ENCODE results near the gene SLC27A5. TPM values are rescaled to one million over a fixed set of nuclear protein-coding genes. Genes with fewer than 3 reads are reported as not detected.

SLC27A5 gene
- total and polyA plus RNA-seq, 9 of the 15 experiments (the other 6 are each of a cell fraction or from before 2014, with no cell fraction given): 42.2 to 318 (median 64.7) TPM

- no peak for TF ChIP-seq REST (IDR thresholded peaks at IDR 0.05; ENCODE audit: borderline replicate concordance)
- TF ChIP-seq REST (CRISPR knock-in tag; IDR thresholded peaks at IDR 0.05; ENCODE audit: low read depth): 0 out of 2 replicates have a peak, but pooled peaks have one; percentile 43
- TF ChIP-seq ZNF511 (CRISPR knock-in tag; IDR thresholded peaks at IDR 0.05): peak; percentile 72; the same call in 1 of the 2 replicates
- TF ChIP-seq CCNT2 (IDR thresholded peaks at IDR 0.05; ENCODE audit: borderline replicate concordance, extremely low read depth, insufficient read length, low read depth, low read length): peak; percentile 54
- no peak for TF ChIP-seq HES1 (IDR thresholded peaks at IDR 0.05; ENCODE audit: low read depth)
- peak; percentile 37; the same call in 1 of the 2 replicates for TF ChIP-seq ARID3A (IDR thresholded peaks at IDR 0.05; ENCODE audit: borderline replicate concordance, low read depth, low read length)
- TF ChIP-seq SMARCA4 (IDR thresholded peaks at IDR 0.05): 0 out of 2 replicates have a peak, but pooled peaks have one; percentile 63
- peak; percentile 61; the same call in 1 of the 2 replicates for TF ChIP-seq ZNF583 (CRISPR knock-in tag; IDR thresholded peaks at IDR 0.05)
- 0 out of 4 replicates have a peak, but pooled peaks of 1 of the 2 experiments have one; percentile 39 for TF ChIP-seq SIN3A (IDR thresholded peaks at IDR 0.05; ENCODE audit: borderline replicate concordance in 2 of 2, control insufficient read depth in 1 of 2, low read depth in 2 of 2, low read length in 2 of 2)
- TF ChIP-seq ZMIZ1 (IDR thresholded peaks at IDR 0.05; ENCODE audit: low read depth in 2 of 2, low read length in 2 of 2): peak in 1 of 2 experiments; percentile 79; a peak in 2 of 4 replicates
Measured at GRCh38 chr19:58543826-58544590, 32.2 kb upstream of the SLC27A5 start, which contains the start of gene TRIM28 (continued).

All from K562 (cell line).